GM23248 (cell line): ENCODE results near the gene FRAS1. TPM values are rescaled to one million over a fixed set of nuclear protein-coding genes. Genes with fewer than 3 reads are reported as not detected.

Experiments used
- DNase-seq: peaks from one replicate; pipeline ENCODE4 v3.0.0-alpha.2; 2015
- H2AFZ ChIP-seq: fragments of 200-600 bp; sonication (generic); 2 replicates; pipeline ENCODE4 v1.6.1; 2016; ENCODE audit warnings: antibody characterized with exemption
- H3F3A ChIP-seq: fragments of 200-600 bp; sonication (generic); 2 replicates; pipeline ENCODE4 v1.6.1; 2016; ENCODE audit warnings: mild to moderate bottlenecking, antibody characterized with exemption, mixed run types; ENCODE audit not compliant: insufficient read depth
- H3K27ac ChIP-seq: fragments of 200-600 bp; sonication (generic); 2 replicates; pipeline ENCODE4 v1.5.1; 2016; ENCODE audit warnings: mild to moderate bottlenecking
- H3K27me3 ChIP-seq: fragments of 200-600 bp; sonication (generic); replicated peaks from 2 replicates; pipeline ENCODE4 v1.6.1; 2016; ENCODE audit warnings: mild to moderate bottlenecking; ENCODE audit not compliant: insufficient read depth
- H3K36me3 ChIP-seq: fragments of 200-600 bp; sonication (generic); 2 replicates; pipeline ENCODE4 v1.6.1; 2016; ENCODE audit warnings: low read depth, mild to moderate bottlenecking
- H3K4me1 ChIP-seq: fragments of 200-600 bp; sonication (generic); 2 replicates; pipeline ENCODE4 v1.6.1; 2016; ENCODE audit warnings: mild to moderate bottlenecking; ENCODE audit not compliant: insufficient read depth
- H3K4me2 ChIP-seq: fragments of 200-600 bp; sonication (generic); one replicate; pipeline ENCODE4 v1.6.1; 2016; ENCODE audit warnings: mild to moderate bottlenecking; ENCODE audit not compliant: unreplicated experiment
- H3K4me3 ChIP-seq: fragments of 200-600 bp; sonication (generic); 2 replicates; pipeline ENCODE4 v1.5.1; 2016; ENCODE audit warnings: mild to moderate bottlenecking
- H3K79me2 ChIP-seq: fragments of 200-600 bp; sonication (generic); 2 replicates; pipeline ENCODE4 v1.6.1; 2016; ENCODE audit warnings: mild to moderate bottlenecking; ENCODE audit not compliant: insufficient read depth
- H3K9ac ChIP-seq: fragments of 200-600 bp; sonication (generic); 2 replicates; pipeline ENCODE4 v1.6.1; 2016; ENCODE audit warnings: mild to moderate bottlenecking
- H3K9me2 ChIP-seq: fragments of 200-600 bp; sonication (generic); 2 replicates; pipeline ENCODE4 v1.6.1; 2016; ENCODE audit warnings: mixed run types, mild to moderate bottlenecking, moderate library complexity; ENCODE audit not compliant: insufficient read depth
- H3K9me3 ChIP-seq: fragments of 200-600 bp; sonication (generic); one replicate; pipeline ENCODE4 v1.6.1; 2017; ENCODE audit warnings: low read depth
- H4K20me1 ChIP-seq: fragments of 200-600 bp; sonication (generic); 2 replicates; pipeline ENCODE4 v1.6.0; 2016; ENCODE audit not compliant: insufficient read depth
- EZH2 ChIP-seq: fragments of 200-600 bp; sonication (generic); IDR thresholded peaks from 2 replicates; pipeline ENCODE4 v1.6.1; 2018; ENCODE audit warnings: antibody characterized with exemption, mild to moderate bottlenecking; ENCODE audit not compliant: insufficient read depth, poor library complexity, severe bottlenecking
- EZH2phosphoT487 ChIP-seq: fragments of 200-600 bp; sonication (generic); IDR thresholded peaks from 2 replicates; pipeline ENCODE4 v1.6.1; 2018; ENCODE audit warnings: antibody characterized with exemption, moderate library complexity, mild to moderate bottlenecking, low read depth; ENCODE audit not compliant: insufficient read depth
- whole genome bisulfite sequencing, 2 experiments: methylation state at CpG; one replicate each; pipeline ENCODE4 v1.1.6; 2015 to 2017; ENCODE audit warnings: low lambda C conversion rate in 2 of 2, low coverage in 1 of 2; ENCODE audit errors: missing lambda C conversion rate in 2 of 2; 5-methylcytosine and 5-hydroxymethylcytosine counted together
- in situ Hi-C: fragments of 300-500 bp; cut with MboI; formaldehyde crosslinking; loops from 2 replicates; pipeline ENCODE4 v1.15.0; 2020
- polyA plus RNA-seq: library from polyadenylated mRNA; unstranded; fragments of >200 nt; fragmentation: Nextera tagmentation; extraction: Ambion mirVana; gene quantifications from 2 replicates; pipeline ENCODE4 v1.2.1, GENCODE V29; 2016
- total RNA-seq: library from RNA; depleted of rRNA; stranded (reverse); fragments of >200 nt; shearing (Covaris generic); gene quantifications from 2 replicates; pipeline ENCODE4 v1.2.3, GENCODE V29; 2014

The FRAS1 gene
- total and polyA plus RNA-seq, 2 experiments from 2014 or later, result 6.5 to 19.8 TPM

GRCh38 chr4:78227411-78228057 lies 170.4 kb downstream of the FRAS1 start:
- H2AFZ ChIP-seq, result no peak overlapping the region
- DNase-seq, result no peak
- H3K27me3 ChIP-seq, result no peaks in the 10 kb centered on the region
- H3K9me2 ChIP-seq, result no peaks in the 10 kb centered on the region
- no peaks in the 10 kb centered on the region for H3K4me1 ChIP-seq
- in situ Hi-C loops, result no loop called here
- WGBS, 2 experiments, result 60 to 68% methylated on average over 1 of the region's 1 CpG
- H3K9ac ChIP-seq, result no peak overlapping the region
- H3F3A ChIP-seq, result no peaks in the 10 kb centered on the region
- H4K20me1 ChIP-seq, result no peaks in the 10 kb centered on the region
- no peak overlapping the region for H3K27ac ChIP-seq
- H3K36me3 ChIP-seq, result no peaks in the 10 kb centered on the region
- no peaks in the 10 kb centered on the region for H3K79me2 ChIP-seq
- no peak overlapping the region for H3K4me3 ChIP-seq
- no peak for TF ChIP-seq EZH2
- TF ChIP-seq EZH2phosphoT487, result no peak
- H3K9me3 ChIP-seq, result no peaks in the 10 kb centered on the region
- no peak overlapping the region for H3K4me2 ChIP-seq

- TF ChIP-seq EZH2phosphoT487 (no peak), EZH2 (no peak)
- no peaks in the 10 kb centered on the region for H3K9me2 ChIP-seq
- no peak overlapping the region for H2AFZ ChIP-seq
- H3F3A ChIP-seq, result no peaks in the 10 kb centered on the region
- in situ Hi-C loops, result no loop called here
- H3K36me3 ChIP-seq, result no peaks in the 10 kb centered on the region
- H3K27me3 ChIP-seq, result no peaks in the 10 kb centered on the region
- no peaks in the 10 kb centered on the region for H3K9me3 ChIP-seq
- H3K79me2 ChIP-seq, result no peaks in the 10 kb centered on the region
- H3K4me1 ChIP-seq, result no peaks in the 10 kb centered on the region
- no peak overlapping the region for H3K4me3 ChIP-seq
- H4K20me1 ChIP-seq, result no peaks in the 10 kb centered on the region
- no peak for DNase-seq
- H3K9ac ChIP-seq, result no peak overlapping the region
- H3K4me2 ChIP-seq, result no peak overlapping the region
- H3K27ac ChIP-seq, result no peak overlapping the region
These were observed 178.7 kb downstream of the FRAS1 start for GRCh38 chr4:78235800-78236199.

GRCh38 chr4:78237360-78237759 lies 180.2 kb downstream of the FRAS1 start:
- H3K79me2 ChIP-seq, result no peaks in the 10 kb centered on the region

GRCh38 chr4:78242071-78242470 lies 184.9 kb downstream of the FRAS1 start:
- Histone ChIP-seq H3K36me3 (no peaks in the 10 kb centered on the region), H4K20me1 (no peaks in the 10 kb centered on the region), H3K27me3 (no peaks in the 10 kb centered on the region), H3K9ac (no peak overlapping the region), H2AFZ (no peak overlapping the region), H3K4me1 (peaks cover 16% of the 10 kb centered on the region; the same call in 1 of the 2 replicates), H3K9me2 (no peaks in the 10 kb centered on the region), H3K4me2 (no peak overlapping the region), H3K79me2 (no peaks in the 10 kb centered on the region), H3F3A (no peaks in the 10 kb centered on the region), H3K4me3 (no peak overlapping the region), H3K27ac (no peak overlapping the region), H3K9me3 (no peaks in the 10 kb centered on the region)
- in situ Hi-C loops, result no loop called here
- peak; percentile 53 for DNase-seq
- TF ChIP-seq EZH2 (no peak), EZH2phosphoT487 (no peak)

More at GRCh38 chr4:78237360-78237759, 180.2 kb downstream of the FRAS1 start:
- TF ChIP-seq EZH2 (no peak), EZH2phosphoT487 (no peak)
- Histone ChIP-seq H3K9me2 (no peaks in the 10 kb centered on the region), H3K4me3 (no peak overlapping the region), H2AFZ (no peak overlapping the region), H3K4me2 (no peak overlapping the region), H3F3A (no peaks in the 10 kb centered on the region), H3K27me3 (no peaks in the 10 kb centered on the region), H3K27ac (no peak overlapping the region), H4K20me1 (no peaks in the 10 kb centered on the region), H3K36me3 (no peaks in the 10 kb centered on the region), H3K9ac (no peak overlapping the region), H3K9me3 (no peaks in the 10 kb centered on the region), H3K4me1 (peaks cover 7% of the 10 kb centered on the region; the same call in 1 of the 2 replicates)
- in situ Hi-C loops, result no loop called here
- no peak for DNase-seq
- WGBS, 2 experiments, result 66 to 70% methylated on average over 4 of the region's 4 CpGs
